ENCODE data around the gene ADCY2. TPM values are rescaled to one million over a fixed set of nuclear protein-coding genes. Genes with fewer than 3 reads are reported as not detected.

Gene ADCY2
- total RNA-seq, 1 experiment from 2014 or later, result 31.3 TPM

GRCh38 chr5:7845557-7845956 lies 449.6 kb downstream of the ADCY2 start:
- no peak for DNase-seq
- H2AFZ ChIP-seq (ENCODE audit: low read length), result no peak overlapping the region
- H3K79me2 ChIP-seq (ENCODE audit: insufficient read depth, low read length), result no peaks in the 10 kb centered on the region
- Mint-ChIP-seq H3K9me3 (peaks cover 0 to 6% of the 10 kb centered on the region in 2 experiments; a peak in 1 of 5 replicates), H3K4me1 (peaks cover 7 to 9% of the 10 kb centered on the region in 2 experiments), H3K27ac (no peak overlapping the region), H3K36me3 (ENCODE audit: insufficient read depth in 1 of 3, low read depth in 3 of 3) (peaks cover 0 to 6% (median 0%) of the 10 kb centered on the region in 3 experiments; a peak in 2 of 7 replicates), H3K27me3 (ENCODE audit: low read depth) (peaks cover 26% of the 10 kb centered on the region), H3K4me3 (no peak overlapping the region)
- no peak overlapping the region for H2BK5ac ChIP-seq (ENCODE audit: insufficient read length, low read length)
- H2BK12ac ChIP-seq (ENCODE audit: insufficient read length, low read depth, low read length), result no peak overlapping the region
- H3K27me3 ChIP-seq (ENCODE audit: insufficient read depth, low read length), result peaks cover 4% of the 10 kb centered on the region
- no peak overlapping the region for H4K5ac ChIP-seq (ENCODE audit: insufficient read length, low read depth, low read length)
- H2BK120ac ChIP-seq (ENCODE audit: low read depth, low read length, poor library complexity, severe bottlenecking), result no peak overlapping the region
- H2AK5ac ChIP-seq (ENCODE audit: insufficient read length, low read length), result no peak overlapping the region
- no peak overlapping the region for H3K56ac ChIP-seq (ENCODE audit: insufficient read length, low read depth, low read length)
- H3K14ac ChIP-seq (ENCODE audit: insufficient read depth, low read length), result no peak overlapping the region
- no peaks in the 10 kb centered on the region for H3K9me3 ChIP-seq (ENCODE audit: control insufficient read depth, low read depth, low read length)
- H3K27ac ChIP-seq (ENCODE audit: insufficient read length, low read depth, low read length), result no peak overlapping the region
- H3K9ac ChIP-seq (ENCODE audit: extremely low read depth, insufficient read length, low read length), result no peak overlapping the region
- no peak for TF ChIP-seq CTCF (conservative IDR thresholded peaks at IDR 0.05)
- no peak overlapping the region for H4K8ac ChIP-seq (replicated peaks; ENCODE audit: insufficient read length, low read depth, low read length)
- H4K20me1 ChIP-seq (ENCODE audit: control insufficient read depth, insufficient read depth, insufficient read length), result no peaks in the 10 kb centered on the region
- no peak overlapping the region for H3K18ac ChIP-seq (ENCODE audit: insufficient read length, low read depth, low read length)
- WGBS (ENCODE audit: extremely low coverage, insufficient read length, low lambda C conversion rate), result no CpG with 5 or more reads among the region's 7 CpGs
- H2BK15ac ChIP-seq (ENCODE audit: low read depth, low read length), result no peak overlapping the region
- H3K4ac ChIP-seq (ENCODE audit: low read depth, low read length), result no peak overlapping the region
- no peaks in the 10 kb centered on the region for H3K4me1 ChIP-seq (ENCODE audit: insufficient read depth, low read length)
- H3K23ac ChIP-seq (ENCODE audit: insufficient read length, low read depth, low read length), result no peak overlapping the region
- H3K4me2 ChIP-seq (ENCODE audit: insufficient read depth, insufficient read length, low read length), result no peak overlapping the region
- no peak overlapping the region for H4K91ac ChIP-seq (ENCODE audit: insufficient read length, low read depth, low read length)
- H3T11ph ChIP-seq (ENCODE audit: low read length), result no peak overlapping the region
- H3K23me2 ChIP-seq (ENCODE audit: insufficient read length, low read depth, low read length, poor library complexity, severe bottlenecking), result peaks cover 8% of the 10 kb centered on the region
- H2BK20ac ChIP-seq (ENCODE audit: low read depth, low read length, poor library complexity, severe bottlenecking), result no peak overlapping the region
- no peaks in the 10 kb centered on the region for H3K79me1 ChIP-seq (ENCODE audit: insufficient read depth, low read depth, low read length, poor library complexity, severe bottlenecking)

All from H9 (cell line).